HG02884 (cell line): ENCODE data around the gene CIDEB.

Experiments
- ATAC-seq: cut with Tn5 transposase; IDR thresholded peaks from one replicate; pipeline ENCODE4 v1.9.1; 2021; ENCODE audit warnings: mild to moderate bottlenecking, moderate library complexity; ENCODE audit not compliant: unreplicated experiment

Gene CIDEB

DNA sequence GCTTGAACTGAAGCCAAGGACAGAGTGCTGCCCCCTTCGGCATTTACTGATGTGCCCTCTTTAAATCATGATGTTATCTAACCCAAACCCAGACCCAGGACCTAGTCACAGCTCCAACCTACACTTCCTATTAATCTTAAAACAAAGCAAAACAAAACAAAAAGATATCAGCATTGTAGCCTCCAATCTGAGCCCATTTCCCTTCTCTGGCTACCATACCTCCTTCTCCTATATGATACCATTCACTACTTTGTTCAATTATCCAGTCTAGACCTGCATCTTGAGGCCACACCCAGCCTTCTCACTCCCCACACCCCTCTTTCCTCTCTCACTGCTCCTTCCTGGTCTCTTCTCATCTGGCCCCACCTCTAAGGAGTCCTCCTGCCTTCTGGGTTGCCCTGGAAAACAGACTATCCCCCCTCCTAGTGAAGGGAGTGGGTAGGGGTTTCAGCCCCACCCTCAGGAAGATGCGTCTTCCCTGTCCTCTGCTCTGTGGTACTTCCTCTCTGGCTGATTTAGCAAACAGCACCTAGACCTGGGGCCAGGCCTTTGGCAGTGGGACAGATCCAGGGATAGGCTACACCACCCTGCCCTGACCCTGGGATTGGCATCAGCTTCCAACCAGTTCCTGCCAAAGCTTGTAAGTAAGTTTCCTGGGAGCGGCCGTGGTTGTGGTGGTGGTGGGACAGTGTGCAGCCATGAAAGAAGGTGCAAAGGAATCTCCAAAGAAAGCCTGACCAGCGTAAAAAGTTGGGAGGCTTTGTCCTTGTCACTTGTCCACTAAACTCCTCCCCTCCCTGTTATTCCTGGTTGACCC is 6.8 kb upstream of the CIDEB start:
- no peak for ATAC-seq

DNA sequence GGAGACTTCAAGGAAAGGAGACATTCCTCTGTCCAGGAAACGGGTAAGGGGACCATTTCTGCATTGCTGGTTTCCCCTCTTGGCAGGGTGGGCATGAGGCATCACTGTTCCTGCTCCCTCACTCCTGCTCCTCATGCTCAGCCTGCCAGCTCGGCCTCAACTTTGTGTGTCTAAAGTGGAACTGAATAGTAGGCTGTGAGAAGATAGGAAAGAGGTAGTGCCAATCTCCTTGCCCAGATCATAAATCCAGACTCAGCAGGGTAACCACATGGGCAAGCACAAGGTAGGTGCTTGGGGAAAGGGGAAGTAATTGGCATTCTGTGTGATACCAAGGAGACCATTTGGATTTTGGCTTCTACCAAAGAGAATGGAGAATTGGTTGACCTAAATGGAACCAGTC is 6.1 kb upstream of the CIDEB start:
- no peak for ATAC-seq

DNA sequence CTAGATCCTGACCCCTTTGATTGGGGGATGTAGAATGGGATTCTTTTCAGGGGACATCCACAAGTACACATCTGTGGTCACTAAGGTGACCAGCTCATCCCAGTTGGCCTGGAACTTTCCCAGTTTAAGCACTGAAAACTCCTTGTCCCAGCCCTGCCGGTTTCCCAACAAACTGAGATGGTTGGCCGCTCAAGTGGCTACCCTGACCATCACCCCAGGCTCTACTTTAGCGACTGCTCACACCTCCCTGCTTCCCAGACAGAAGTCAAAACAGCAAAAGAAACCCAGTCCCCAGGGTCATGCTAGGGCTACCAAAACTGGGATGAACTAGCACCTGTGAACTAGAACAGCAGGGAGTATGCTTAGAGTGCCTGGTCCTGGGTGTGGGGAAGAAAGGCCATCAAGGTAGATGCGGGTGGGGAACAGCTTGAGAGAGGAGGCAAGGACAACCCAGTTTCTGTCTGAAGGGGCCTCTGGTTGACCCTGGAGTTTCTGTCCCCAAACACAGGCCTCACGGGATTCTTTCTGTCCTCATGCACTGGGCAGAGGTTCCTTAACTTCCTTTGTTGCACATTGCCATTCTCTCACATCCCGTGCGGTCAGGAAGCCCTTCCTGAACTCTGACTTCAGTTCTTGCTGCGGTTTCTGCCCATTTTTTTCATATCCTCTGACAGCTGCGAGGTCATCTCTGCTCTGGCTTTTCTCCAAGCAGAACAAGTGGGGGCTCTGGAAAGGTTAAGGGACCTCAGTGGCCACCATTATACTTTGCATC is 5.1 kb upstream of the CIDEB start:
- no peak for ATAC-seq

DNA sequence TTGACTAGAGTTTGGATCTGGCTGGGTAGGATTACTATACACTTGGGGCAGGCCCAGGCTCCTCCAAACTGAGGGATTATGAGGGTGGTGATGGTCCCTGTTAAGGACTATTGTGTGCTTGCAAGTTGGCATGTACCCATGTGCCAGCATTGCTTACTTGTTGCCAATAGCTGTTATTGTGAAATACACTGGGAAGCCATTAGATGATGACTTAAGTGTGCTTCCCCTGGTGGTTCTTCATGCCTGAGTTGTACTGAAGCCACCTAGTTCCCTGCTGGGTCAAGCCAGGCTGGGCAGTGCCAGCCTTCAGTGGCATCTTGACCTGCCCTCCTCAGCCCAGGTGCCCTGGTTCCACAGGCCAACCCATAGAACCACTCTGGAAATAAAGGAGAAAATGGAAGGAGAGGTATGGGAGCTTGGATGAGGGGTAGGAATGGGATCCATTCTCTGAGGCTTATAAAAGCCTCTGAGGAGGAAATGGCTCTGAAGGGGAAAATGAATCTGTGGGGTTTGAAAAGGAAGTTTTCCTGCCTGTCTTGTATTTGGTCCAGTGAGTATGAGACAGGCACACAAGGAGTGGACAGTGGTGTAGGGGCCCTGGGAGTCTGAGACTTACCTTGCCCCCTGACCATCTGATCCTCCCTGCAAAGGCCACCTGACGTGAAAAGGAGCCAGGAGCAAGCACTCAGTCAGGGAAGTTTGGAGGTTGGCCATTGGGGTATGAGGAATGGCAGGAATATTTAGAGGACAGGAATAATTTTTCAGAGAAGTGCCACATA is 4.2 kb upstream of the CIDEB start:
- ATAC-seq: no peak

DNA sequence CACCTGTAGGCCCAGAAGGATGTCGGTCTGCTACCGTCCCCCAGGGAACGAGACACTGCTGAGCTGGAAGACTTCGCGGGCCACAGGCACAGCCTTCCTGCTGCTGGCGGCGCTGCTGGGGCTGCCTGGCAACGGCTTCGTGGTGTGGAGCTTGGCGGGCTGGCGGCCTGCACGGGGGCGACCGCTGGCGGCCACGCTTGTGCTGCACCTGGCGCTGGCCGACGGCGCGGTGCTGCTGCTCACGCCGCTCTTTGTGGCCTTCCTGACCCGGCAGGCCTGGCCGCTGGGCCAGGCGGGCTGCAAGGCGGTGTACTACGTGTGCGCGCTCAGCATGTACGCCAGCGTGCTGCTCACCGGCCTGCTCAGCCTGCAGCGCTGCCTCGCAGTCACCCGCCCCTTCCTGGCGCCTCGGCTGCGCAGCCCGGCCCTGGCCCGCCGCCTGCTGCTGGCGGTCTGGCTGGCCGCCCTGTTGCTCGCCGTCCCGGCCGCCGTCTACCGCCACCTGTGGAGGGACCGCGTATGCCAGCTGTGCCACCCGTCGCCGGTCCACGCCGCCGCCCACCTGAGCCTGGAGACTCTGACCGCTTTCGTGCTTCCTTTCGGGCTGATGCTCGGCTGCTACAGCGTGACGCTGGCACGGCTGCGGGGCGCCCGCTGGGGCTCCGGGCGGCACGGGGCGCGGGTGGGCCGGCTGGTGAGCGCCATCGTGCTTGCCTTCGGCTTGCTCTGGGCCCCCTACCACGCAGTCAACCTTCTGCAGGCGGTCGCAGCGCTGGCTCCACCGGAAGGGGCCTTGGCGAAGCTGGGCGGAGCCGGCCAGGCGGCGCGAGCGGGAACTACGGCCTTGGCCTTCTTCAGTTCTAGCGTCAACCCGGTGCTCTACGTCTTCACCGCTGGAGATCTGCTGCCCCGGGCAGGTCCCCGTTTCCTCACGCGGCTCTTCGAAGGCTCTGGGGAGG is 3.1 kb upstream of the CIDEB start, which contains the start of gene LTB4R:
LTB4R (plus strand) TSS at position 857 of the 959 bp plus-strand sequence. CDS start 4,150 bp downstream, outside the sequence.
- ATAC-seq: peak; percentile 60

DNA sequence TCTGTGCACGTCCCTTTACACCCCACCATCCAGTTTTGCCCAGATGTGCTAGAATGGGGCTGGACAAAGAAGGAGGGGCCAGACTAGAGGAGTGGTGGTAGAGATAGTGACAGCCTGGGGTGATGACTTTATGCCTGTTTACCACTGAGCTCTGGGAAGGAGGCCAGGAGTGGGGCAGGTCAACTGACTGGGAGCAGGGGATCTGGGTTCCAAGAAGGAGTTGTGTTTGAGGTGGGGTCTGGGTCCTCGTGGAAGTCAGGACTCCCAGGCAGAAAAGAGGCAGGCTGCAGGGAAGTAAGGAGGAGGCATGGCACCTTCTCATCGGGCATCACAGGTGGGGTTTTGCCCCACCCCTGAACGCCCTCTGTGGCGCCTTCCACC is 2.5 kb upstream of the CIDEB start:
- no peak for ATAC-seq

DNA sequence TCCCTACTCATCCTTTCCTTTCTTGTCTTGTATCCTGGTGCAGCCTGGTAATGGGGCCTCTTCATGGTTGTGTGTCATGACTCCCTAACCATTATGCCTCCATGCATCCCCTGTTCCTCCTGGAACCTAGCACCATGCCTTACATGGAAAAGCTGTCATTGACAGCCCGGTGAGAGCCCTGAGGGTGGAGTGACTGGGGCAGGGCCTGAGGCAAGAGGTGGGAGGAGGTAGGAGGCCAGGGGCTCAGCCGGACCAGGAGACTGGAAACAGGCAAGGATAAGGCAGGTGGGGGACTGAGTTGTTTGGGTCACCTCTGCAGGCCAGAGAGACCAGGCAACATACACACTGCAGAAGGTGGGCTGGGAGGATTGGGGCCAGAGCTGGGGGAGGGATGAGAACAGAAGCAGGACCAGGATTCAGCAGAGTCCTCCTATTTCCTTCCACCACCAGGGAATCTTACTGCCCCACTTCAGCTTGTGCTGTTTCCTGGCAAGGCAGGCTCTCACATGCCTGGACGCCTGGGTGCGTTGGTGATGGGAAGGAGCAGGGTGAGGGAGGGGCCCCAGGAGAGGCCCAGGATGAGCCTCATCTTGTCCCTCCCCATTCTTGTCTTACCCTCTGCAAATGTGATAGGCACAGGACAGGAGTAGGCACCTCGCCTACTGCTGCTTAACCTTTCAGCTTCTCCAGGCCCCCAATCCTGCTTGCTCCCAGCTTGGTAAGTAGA is 1.9 kb upstream of the CIDEB start, which contains the start of gene LTB4R2:
LTB4R2 (plus strand) TSS at position 603 of the 727 bp plus-strand sequence. CDS start 525 bp downstream, outside the sequence.
- ATAC-seq: no peak

DNA sequence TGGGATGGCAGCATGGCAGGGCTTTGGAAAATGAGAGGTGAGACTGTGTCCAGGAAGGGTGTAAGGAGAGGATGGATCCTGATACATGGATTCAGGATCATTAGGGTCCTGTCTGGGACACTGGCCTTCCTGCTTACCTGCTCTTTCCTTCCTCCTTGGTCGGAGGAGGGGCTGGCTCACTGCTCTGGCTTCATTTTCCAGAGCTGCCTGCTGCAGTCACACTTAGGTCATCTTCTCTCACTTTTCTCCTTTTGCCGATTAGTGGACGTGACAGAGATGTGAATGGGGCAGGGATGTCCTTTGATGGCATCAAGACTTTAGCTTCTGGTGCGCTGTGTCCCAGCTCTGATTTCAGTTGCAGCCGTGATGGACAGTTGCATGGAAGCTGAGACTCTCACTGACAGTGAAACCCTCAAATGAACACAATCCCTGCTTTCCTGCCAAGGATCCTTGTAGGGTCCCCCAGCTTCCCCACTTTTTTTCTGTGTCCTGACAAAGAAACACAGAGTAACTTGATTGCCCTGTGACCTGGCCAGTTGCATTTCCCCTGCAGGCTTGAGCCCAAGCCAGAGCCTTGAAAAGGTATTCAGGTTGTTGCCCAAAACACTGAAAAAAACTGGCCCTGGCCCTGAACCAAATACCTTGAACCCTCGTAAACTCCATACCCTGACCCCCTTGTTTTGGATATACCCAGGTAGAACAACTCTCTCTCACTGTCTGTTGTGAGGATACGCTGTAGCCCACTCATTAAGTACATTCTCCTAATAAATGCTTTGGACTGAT is 756 bp upstream of the CIDEB start:
- ATAC-seq: no peak

DNA sequence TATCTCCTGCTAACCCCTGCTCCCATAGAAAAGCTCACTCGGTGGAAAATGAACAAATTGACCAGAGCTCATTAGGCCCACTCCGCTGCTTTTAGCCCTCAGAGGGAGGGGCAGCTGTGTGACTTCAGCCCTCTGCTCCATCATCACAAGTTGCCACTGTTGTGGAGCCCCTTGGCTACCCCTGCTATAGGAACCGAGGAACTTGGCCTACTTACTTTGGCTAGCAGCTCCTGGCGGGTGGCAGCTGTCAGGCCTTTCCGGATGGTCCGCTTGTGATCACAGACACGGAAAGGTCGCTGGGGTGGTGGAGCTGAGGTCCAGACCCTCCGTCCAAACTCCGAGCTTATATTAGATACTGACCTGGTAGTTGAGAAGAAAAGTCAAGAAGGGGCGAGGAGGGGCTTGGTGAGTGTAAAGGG is 612 bp downstream of the CIDEB start:
- ATAC-seq: no peak

DNA sequence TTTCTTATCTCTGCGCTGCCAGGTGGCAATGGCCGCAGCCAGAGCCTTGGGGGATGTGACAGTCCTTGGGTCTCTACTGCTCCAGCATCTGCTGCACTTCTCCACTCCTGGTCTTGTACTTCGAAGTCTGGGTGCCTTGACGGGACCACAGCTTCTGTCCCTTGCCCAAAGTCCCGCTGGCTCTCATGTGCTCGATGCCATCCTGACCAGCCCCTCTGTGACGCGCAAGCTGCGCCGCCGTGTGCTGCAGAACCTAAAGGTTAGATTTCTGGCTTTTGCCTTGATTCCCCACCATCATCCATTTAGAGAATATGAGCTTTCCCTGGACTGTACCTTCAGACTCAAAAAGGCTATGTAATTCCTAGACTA is 3.8 kb downstream of the CIDEB start:
- no peak for ATAC-seq

DNA sequence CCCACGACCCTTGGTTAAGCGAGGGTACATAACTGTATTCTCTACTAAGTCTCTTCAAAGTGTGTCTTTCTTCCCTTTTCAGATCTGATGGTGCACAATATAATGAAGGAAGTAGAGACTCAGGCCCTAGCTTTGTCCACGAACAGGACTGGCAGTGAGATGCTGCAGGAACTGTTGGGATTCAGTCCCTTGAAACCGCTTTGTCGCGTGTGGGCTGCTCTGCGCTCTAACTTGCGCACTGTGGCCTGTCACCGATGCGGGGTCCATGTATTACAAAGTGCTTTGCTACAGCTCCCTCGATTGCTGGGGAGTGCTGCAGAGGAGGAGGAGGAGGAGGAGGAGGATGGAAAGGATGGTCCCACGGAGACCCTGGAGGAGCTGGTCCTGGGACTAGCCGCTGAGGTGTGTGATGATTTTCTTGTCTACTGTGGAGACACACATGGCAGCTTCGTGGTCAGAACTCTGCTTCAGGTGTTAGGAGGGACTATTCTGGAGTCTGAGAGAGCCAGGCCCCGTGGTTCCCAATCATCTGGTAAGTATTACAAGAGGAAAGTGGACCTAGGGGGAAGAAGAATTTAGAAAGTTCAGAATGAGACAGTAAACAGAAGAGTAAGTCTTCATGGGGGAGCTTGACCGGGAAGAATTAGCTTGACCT is 7.3 kb downstream of the CIDEB start:
- ATAC-seq: no peak

DNA sequence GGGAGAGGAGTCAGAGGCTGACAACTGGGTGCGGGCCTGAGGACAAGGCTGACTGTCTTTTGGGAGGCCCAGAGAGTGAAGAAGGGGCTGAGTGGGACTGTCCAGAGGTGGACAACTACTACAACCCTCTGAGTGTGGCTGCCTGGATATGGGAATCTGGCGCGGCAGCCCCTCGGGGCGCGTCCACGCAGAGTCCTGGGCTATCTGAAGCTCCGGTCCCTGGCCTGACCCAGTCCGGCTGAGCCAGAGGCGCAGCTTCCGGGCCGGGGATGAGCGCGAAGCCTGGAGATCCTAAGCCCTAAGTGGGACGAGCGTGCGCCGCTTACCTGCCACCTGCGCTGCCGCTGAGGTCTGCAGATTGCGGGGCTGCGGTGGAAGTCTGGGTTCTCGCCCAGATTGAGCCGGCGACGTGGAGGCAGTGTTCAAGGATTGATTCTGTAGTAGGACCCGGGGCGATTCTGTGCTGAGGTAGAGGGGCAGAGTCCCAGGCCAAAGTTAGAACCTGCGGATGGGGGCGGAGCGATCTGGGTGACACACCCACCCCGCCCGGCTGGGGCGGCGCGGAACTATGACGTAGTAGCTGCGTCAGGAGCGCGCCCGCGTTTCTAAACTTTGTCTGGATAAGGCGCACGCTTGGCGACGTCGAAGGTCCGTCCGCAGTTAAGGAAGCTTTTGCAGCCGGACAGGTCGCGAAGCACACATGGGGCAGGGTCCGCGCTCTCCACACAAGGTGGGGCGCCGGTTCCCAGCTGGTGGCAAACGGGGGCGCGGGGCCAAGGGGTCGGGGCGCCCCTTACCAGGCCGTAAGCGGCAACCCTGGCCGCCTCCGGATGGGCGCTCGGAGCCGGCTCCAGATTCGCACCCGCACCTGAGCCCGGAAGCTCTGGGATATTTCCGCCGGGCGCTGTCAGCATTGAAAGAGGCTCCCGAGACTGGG is 8.3 kb downstream of the CIDEB start, which contains the start of the genes DHRS1 and NOP9:
DHRS1 (minus strand) TSS at position 526 of the 937 bp plus-strand sequence. CDS start 674 bp downstream, outside the sequence.
NOP9 (plus strand) TSS at position 596 of the 937 bp plus-strand sequence; CDS start at position 701, 105 bp downstream.
- ATAC-seq: peak; percentile 62

DNA sequence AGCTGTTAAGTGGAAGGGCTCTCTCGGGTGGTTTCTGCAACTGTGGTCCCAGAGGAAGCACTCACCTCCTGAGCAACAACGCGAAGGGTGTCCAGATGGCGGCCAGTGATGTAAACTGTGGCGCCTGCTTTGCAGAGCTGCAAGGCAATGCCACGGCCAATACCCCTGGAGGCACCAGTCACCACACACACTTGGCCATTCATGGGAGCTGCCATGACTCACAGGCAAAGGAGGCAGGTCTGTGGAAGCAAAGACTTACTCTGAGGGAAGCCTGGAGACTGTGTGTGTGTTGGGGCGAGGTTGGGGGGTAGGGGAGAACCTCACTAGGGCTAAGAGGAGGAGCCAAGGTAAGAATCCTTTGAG is 8.9 kb downstream of the CIDEB start:
- ATAC-seq: peak; percentile 5

DNA sequence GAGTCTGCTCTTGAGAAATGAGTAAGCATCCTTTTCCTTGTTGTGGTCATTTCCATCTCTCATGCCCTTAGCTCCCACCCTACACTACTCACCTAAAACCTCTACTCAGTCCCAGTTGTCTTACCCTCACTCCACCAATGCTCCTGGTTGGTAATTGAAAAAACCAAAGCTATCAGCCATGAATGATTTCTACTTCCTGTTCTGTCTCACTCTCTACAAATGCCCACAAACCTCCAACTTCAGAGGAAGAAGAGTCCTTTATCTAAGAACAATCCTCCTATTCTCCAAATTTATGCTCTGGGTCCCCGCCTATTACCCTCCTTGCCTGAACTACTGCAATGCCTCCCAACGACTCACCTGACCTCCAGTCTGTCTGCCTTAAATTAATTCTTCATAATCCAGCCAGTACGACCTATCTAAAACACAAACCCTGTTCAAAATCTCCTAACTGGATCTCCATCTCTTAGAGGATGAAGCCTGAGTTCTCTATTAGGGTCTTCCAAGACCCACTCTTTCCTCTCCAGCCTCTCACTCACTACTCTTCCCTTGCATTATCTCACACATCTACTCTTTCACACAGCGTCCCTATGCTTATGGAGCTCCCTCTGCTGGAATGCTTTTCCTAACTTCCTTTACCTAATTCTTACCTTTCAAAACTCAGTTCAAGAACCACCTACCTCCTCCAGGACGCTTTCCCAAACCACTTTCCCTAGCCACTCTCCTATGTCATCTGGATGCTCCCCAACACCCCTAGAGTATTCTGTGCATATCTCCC is 10.4 kb downstream of the CIDEB start:
- peak; percentile 10 for ATAC-seq

DNA sequence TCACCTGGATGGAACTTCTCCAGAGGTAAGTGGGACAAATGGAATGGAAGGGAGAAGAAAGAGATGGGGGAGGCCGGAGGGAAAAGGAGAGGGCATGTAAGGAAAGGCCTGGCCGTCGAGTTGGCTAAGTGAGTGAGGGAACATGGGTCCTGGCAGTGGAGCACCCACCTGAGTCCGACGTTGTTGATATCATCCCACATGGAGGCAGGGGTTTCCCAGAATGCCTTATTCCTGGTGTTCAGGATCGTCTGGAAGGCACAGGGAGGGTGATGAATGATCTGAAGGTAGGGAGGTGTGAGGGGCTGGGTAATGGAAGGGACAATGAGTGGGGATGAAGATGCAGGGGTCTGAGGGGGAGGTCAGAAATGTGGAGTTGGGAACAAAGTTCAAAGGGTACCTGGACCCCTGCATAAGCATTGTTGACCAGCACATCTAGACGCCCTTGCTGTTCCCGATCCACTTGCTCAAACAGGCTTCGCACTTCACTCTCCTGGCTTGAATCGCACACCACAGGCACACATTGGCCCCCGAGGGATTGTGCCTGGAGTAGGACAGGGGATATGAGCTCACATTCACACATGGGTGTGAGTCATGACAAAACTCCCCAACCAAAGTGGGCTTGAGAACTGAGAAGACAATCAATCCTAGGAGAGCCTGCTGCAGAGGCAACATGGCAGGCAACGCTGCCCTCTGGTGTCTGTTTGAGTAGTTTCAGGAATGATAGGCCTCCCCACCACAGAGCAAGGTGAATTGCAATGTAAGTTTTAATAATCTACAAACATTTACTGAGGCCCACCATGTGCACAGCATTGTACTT is 11.2 kb downstream of the CIDEB start:
- peak; percentile 50 for ATAC-seq
